Measurements from ENCODE around the gene NHLRC4. TPM values are rescaled to one million over a fixed set of nuclear protein-coding genes. Genes with fewer than 3 reads are reported as not detected.

NHLRC4 gene
- total and polyA plus RNA-seq, 9 of the 15 experiments (the other 6 are each of a cell fraction or from before 2014, with no cell fraction given), result 0.24 to 3.7 (median 1.3) TPM; not detected in 2

DNA sequence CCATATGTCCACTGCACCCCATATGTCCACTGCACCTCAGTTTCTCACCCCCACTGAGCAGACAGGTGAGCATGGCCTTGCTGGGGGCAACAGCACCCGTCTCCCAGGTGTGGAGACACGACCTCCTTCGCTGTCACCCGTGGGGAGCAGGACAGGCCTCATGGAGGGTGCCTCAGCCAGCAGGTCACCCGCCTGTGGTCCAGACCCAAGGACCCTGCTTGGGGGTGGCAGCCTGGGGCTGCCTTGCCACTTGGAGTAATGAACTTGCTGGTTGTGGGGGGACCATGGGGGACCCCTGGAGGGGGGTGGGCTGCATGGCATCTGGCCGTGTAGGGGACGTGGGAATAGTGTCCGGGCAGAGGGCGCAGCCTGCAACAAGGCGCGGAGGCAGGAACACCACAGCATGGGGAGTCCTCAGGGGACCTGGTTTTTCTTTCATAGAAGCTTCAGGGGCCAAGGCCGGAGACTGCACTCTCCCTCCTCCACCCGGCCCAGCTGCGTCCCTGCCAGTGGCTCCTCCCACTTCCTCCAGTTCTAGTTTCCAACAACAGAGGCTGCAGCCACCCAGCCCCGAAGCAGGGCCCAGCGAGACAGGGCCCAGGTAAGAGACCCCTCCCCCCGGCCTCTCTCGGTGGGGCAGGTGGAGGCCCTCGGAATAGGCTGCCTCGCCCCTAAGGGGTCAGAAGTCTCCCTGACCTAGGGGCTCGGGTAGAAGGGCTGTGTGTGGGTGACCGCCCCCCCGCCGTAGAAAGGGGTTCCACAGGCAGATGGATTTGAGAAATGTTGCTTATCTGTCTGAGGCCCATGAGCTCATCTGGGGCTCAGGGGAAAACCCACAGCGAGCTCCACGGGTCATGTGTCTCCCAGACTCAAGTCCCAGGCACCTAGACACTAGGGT lies at the start of gene NHLRC4 (continued):
- TF ChIP-seq GATAD2B (IDR thresholded peaks at IDR 0.05; ENCODE audit: borderline replicate concordance) (peak; percentile 17; the same call in 1 of the 2 replicates), TAF15 (IDR thresholded peaks at IDR 0.05; ENCODE audit: low read depth, low read length) (no peak), CAMTA2 (CRISPR knock-in tag; conservative IDR thresholded peaks at IDR 0.05) (peak; percentile 89; the same call in 1 of the 2 replicates), HMG20B (CRISPR knock-in tag; IDR thresholded peaks at IDR 0.05) (no peak), TAF1 (IDR thresholded peaks at IDR 0.05; ENCODE audit: control insufficient read depth, extremely low read depth, insufficient read depth, low read length, severe bottlenecking) (peak; percentile 47), PRPF4 (IDR thresholded peaks at IDR 0.05; ENCODE audit: insufficient read depth, low read depth, low read length, poor library complexity, severe bottlenecking) (no peak), MCM2 (IDR thresholded peaks at IDR 0.05; ENCODE audit: low read depth) (no peak), SAP30 (IDR thresholded peaks at IDR 0.05; ENCODE audit: borderline replicate concordance, insufficient read depth, low read depth, low read length, poor library complexity, severe bottlenecking) (peak; percentile 47), NELFE (IDR thresholded peaks at IDR 0.05; ENCODE audit: insufficient read depth, insufficient read length) (no peak), ZBTB17 (CRISPR knock-in tag; IDR thresholded peaks at IDR 0.05) (peak; percentile 22; the same call in 1 of the 2 replicates), RBBP5 (IDR thresholded peaks at IDR 0.05; ENCODE audit: borderline replicate concordance, insufficient read depth, low read length, poor library complexity, severe bottlenecking) (peak; percentile 62), CREM (IDR thresholded peaks at IDR 0.05; ENCODE audit: low read depth) (no peak), NR2F6 (CRISPR knock-in tag; IDR thresholded peaks at IDR 0.05) (no peak), HLTF (IDR thresholded peaks at IDR 0.05) (no peak), SOX6 (IDR thresholded peaks at IDR 0.05) (peak; percentile 73; the same call in 1 of the 2 replicates), TEAD1 (CRISPR knock-in tag; IDR thresholded peaks at IDR 0.05) (peak in 1 of 2 experiments; percentile 70; a peak in 2 of 4 replicates)
- TF ChIP-seq, protein P1, sequence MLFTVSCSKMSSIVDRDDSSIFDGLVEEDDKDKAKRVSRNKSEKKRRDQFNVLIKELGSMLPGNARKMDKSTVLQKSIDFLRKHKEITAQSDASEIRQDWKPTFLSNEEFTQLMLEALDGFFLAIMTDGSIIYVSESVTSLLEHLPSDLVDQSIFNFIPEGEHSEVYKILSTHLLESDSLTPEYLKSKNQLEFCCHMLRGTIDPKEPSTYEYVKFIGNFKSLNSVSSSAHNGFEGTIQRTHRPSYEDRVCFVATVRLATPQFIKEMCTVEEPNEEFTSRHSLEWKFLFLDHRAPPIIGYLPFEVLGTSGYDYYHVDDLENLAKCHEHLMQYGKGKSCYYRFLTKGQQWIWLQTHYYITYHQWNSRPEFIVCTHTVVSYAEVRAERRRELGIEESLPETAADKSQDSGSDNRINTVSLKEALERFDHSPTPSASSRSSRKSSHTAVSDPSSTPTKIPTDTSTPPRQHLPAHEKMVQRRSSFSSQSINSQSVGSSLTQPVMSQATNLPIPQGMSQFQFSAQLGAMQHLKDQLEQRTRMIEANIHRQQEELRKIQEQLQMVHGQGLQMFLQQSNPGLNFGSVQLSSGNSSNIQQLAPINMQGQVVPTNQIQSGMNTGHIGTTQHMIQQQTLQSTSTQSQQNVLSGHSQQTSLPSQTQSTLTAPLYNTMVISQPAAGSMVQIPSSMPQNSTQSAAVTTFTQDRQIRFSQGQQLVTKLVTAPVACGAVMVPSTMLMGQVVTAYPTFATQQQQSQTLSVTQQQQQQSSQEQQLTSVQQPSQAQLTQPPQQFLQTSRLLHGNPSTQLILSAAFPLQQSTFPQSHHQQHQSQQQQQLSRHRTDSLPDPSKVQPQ (CRISPR knock-in tag; IDR thresholded peaks at IDR 0.05; ENCODE audit: borderline replicate concordance), result no peak
- TF ChIP-seq, protein P2, sequence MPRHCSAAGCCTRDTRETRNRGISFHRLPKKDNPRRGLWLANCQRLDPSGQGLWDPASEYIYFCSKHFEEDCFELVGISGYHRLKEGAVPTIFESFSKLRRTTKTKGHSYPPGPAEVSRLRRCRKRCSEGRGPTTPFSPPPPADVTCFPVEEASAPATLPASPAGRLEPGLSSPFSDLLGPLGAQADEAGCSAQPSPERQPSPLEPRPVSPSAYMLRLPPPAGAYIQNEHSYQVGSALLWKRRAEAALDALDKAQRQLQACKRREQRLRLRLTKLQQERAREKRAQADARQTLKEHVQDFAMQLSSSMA (CRISPR knock-in tag; IDR thresholded peaks at IDR 0.05), result no peak
- TF ChIP-seq, protein P3, sequence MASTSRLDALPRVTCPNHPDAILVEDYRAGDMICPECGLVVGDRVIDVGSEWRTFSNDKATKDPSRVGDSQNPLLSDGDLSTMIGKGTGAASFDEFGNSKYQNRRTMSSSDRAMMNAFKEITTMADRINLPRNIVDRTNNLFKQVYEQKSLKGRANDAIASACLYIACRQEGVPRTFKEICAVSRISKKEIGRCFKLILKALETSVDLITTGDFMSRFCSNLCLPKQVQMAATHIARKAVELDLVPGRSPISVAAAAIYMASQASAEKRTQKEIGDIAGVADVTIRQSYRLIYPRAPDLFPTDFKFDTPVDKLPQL (IDR thresholded peaks at IDR 0.05; ENCODE audit: extremely low read depth, insufficient read length), result no peak
